Naive thymus-derived CD8-positive, alpha-beta T cell (primary cell): ENCODE measurements around the gene MPC1. TPM values are rescaled to one million over a fixed set of nuclear protein-coding genes. Genes with fewer than 3 reads are reported as not detected.

Source experiments
- ATAC-seq, 2 donors: fragments of 150-1000 bp; cut with Tn5 transposase in 1 of 2; sonication (Bioruptor Pico), chemical (Tn5 transposase) in 1 of 2; 1 replicate in 1 of 2; 2 replicates in 1 of 2; pipeline ENCODE4 v1.10.0; 2021; ENCODE audit warnings: mild to moderate bottlenecking in 2 of 2, moderate library complexity in 2 of 2
- POLR2A ChIA-PET: fragments of 350-600 bp; sonication (Branson Sonifier 250); formaldehyde crosslinking; loops from one replicate; lab custom pipeline; 2021; ENCODE audit warnings: antibody characterized with exemption; lab: Charles Lee
- DNase-seq, 10 donors: peaks; one replicate each; pipeline versions ENCODE4 v3.0.0 to v3.0.0-alpha.2; 2020 to 2022
- H3K27ac Mint-ChIP-seq, 10 donors: one replicate each; pipeline ENCODE4 v1.8.0; 2020 to 2022; ENCODE audit warnings: mild to moderate bottlenecking in 10 of 10, mixed read lengths in 10 of 10, moderate library complexity in 4 of 10, inconsistent platforms in 1 of 10
- H3K27me3 Mint-ChIP-seq, 5 donors: one replicate each; pipeline ENCODE4 v1.8.0; 2021 to 2022; ENCODE audit warnings: mixed read lengths in 5 of 5
- H3K36me3 Mint-ChIP-seq, 3 donors: one replicate each; pipeline ENCODE4 v1.8.0; 2020 to 2022; ENCODE audit warnings: mixed read lengths in 3 of 3, mild to moderate bottlenecking in 2 of 3, inconsistent platforms in 1 of 3
- H3K4me1 Mint-ChIP-seq, 4 donors: one replicate each; pipeline ENCODE4 v1.8.0; 2021 to 2022; ENCODE audit warnings: mixed read lengths in 4 of 4
- H3K4me3 Mint-ChIP-seq, 10 donors: one replicate each; pipeline ENCODE4 v1.8.0; 2020 to 2022; ENCODE audit warnings: mild to moderate bottlenecking in 10 of 10, mixed read lengths in 10 of 10, moderate library complexity in 6 of 10, inconsistent platforms in 1 of 10
- H3K9me3 Mint-ChIP-seq, 9 donors: one replicate each; pipeline ENCODE4 v1.8.0; 2020 to 2022; ENCODE audit warnings: mixed read lengths in 9 of 9, mild to moderate bottlenecking in 3 of 9, inconsistent platforms in 1 of 9, moderate library complexity in 1 of 9
- polyA plus RNA-seq, 3 donors: library from polyadenylated mRNA; unstranded; fragments of 300-500 nt; fragmentation: Illumina TruSeq; gene quantifications; one replicate each; pipeline ENCODE4 v1.2.3, GENCODE V29; 2021
- total RNA-seq, 8 experiments: library from RNA in 2 of 8; stranded (reverse) in 2 of 8; gene quantifications; one replicate each; pipeline ENCODE4 v1.2.3 and lab custom pipeline; 2021 to 2026

MPC1 gene
- total and polyA plus RNA-seq, 5 experiments from 2014 or later: 33.5 to 76.7 (median 64.1) TPM

DNA sequence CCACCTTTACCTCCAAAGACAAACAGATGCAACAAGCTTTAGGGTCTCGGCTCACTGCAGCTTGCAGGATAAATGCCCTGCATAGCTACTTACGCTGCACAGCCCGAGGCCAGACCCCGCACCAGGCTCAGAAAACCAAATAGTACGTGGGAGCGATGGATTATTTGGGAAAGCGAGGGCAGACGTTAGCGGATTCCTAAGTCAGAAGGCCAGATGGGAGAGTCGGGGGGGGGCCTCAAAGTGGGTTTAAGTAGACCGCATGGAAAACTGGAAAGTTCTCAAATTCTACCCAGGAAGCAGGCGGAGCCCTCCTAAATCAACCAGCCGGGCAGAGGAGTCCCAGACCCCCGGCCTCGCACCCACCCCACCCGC lies 40.8 kb downstream of the MPC1 start:
- H3K27me3 Mint-ChIP-seq: no peaks in the 10 kb centered on the region
- H3K4me3 Mint-ChIP-seq: peak overlapping the region; percentile 80 to 97 (median 92)
- peak overlapping the region; percentile 67 to 97 (median 91) for H3K27ac Mint-ChIP-seq
- ATAC-seq (peak; percentile 53 to 55), DNase-seq (peak in 1 of 10 donors; percentile 35)
- peaks cover 0 to 17% (median 6%) of the 10 kb centered on the region in 3 donors for H3K36me3 Mint-ChIP-seq
- peaks cover 3 to 17% (median 14%) of the 10 kb centered on the region in 4 donors for H3K4me1 Mint-ChIP-seq
- H3K9me3 Mint-ChIP-seq: no peaks in the 10 kb centered on the region
- POLR2A ChIA-PET: interaction anchor here (0.6 to 2.0 kb wide), 7 partner anchors 11 to 285 kb away, joined by 3 to 4 read pairs (median 4); partner anchors contain the start of gene RPS6KA2

DNA sequence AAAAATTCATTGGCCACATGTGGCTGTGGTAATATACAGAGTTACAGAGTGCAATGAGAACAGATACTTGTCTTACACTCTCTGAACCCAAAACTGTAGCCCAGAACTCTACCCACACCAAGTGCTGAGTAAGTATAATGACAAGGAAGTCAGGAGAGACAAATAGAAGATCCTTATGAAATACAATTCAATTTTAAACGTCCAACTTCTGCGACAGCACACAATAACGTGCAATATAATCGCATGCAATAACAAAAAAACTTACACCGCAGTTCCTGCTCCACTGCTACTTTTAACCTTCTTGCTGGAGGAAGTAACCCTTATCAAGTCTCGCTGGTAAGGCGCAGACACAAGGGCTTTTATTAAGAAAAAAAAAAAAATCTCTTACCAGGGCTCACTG lies 41.3 kb downstream of the MPC1 start:
- Mint-ChIP-seq H3K36me3 (peaks cover 0 to 22% (median 10%) of the 10 kb centered on the region in 3 donors), H3K27me3 (no peaks in the 10 kb centered on the region), H3K9me3 (no peaks in the 10 kb centered on the region), H3K4me3 (peak overlapping the region; percentile 80 to 97 (median 92)), H3K27ac (peak overlapping the region; percentile 67 to 97 (median 91)), H3K4me1 (peaks cover 3 to 17% (median 14%) of the 10 kb centered on the region in 4 donors)
- POLR2A ChIA-PET: interaction anchor here (0.6 to 2.0 kb wide), 8 partner anchors 11 to 286 kb away, joined by 3 to 4 read pairs (median 4); partner anchors contain the start of gene RPS6KA2
- ATAC-seq (peak; percentile 50 to 66), DNase-seq (peak in 5 of 10 donors; percentile 7 to 60 (median 44))

DNA sequence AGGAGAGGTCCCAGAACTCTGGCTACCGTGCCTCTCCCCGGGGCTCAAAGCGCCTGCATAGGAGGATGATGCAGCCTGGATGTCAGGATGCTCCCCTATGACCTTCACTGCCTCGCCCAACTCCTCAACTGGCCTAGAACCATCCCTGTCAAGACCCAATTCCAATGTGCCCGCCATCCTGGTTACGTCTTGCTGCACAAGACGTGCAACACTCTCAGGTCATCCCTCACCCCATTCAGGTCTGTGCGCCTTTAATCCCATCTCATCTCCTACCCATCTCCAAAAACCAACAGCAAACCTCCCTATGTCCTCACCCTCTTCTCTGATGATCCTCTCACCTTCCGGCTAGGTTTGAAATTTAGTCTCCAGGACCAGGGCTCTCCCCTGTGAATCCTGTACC lies 43.9 kb downstream of the MPC1 start:
- POLR2A ChIA-PET: no interaction called here
- DNase-seq (no peak), ATAC-seq (no peak)
- Mint-ChIP-seq H3K36me3 (peaks cover 11 to 42% (median 25%) of the 10 kb centered on the region in 3 donors), H3K4me1 (peaks cover 15 to 34% (median 24%) of the 10 kb centered on the region in 4 donors), H3K9me3 (no peaks in the 10 kb centered on the region), H3K27me3 (no peaks in the 10 kb centered on the region), H3K4me3 (no peak overlapping the region), H3K27ac (no peak overlapping the region)

DNA sequence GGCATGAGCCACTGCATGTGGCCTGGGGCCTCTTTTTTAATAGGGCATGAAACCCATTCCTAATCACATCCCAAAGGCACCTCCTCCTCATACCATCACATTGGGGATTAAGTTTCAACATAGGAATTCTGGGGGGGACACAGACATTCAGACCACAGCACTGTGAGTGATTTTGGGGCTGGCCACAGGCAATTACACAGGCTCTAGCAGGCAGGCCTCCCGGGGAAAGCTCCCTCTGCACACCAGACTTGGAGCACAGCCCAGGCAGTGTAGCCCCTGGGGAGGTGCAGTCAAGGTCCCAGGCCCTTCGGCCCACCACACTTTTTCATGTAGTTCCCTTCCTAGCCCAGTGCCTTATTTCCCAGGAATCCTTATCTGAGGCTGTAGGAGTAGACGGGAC lies 45.9 kb downstream of the MPC1 start:
- H3K27me3 Mint-ChIP-seq: no peaks in the 10 kb centered on the region
- POLR2A ChIA-PET: no interaction called here
- H3K4me1 Mint-ChIP-seq: peaks cover 6 to 51% (median 39%) of the 10 kb centered on the region in 4 donors
- peaks cover 11 to 51% (median 25%) of the 10 kb centered on the region in 3 donors for H3K36me3 Mint-ChIP-seq
- no peak for ATAC-seq
- no peak overlapping the region for H3K4me3 Mint-ChIP-seq
- H3K27ac Mint-ChIP-seq: no peak overlapping the region
- DNase-seq: no peak
- no peaks in the 10 kb centered on the region for H3K9me3 Mint-ChIP-seq

DNA sequence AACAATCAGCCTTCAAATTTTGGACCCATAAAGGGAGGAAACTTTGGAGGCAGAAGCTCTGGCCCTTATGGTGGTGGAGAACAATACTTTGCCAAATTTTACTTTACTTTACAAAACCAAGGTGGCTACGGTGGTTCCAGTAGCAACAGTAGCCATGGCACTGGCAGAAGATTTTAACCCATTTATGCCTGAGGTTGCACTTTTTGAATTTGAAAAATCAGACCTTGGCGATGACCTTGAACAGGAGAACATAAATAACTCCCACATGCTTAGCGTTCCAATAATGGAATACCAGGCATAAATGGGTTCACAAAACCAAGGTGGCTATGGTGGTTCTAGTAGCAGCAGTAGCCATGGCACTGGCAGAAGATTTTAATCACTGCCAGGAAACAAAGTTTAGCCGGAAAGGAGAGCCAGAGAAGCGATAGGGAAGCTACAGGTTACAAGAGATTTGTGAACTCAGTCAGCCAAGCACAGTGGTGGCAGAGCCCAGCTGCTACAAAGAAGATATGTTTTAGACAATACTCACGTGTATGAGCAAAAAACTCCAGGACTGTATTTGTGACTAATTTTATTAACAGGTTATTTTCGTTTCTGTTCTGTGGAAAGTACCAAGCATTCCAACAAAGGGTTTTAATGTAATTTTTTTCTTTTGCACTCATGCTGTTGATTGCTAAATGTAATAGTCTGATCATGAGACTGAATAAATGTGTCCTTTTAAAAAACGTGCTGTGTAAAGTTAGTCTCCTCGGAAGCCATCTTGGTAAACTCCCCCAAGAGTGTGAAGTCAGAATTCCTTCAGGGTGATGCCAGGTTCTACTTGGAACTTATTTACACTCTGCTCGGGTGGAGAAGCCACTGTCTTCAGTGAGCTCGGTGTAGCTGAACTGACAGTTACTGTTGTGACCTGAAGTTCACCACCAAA lies 47.1 kb downstream of the MPC1 start:
- H3K27me3 Mint-ChIP-seq: no peaks in the 10 kb centered on the region

DNA sequence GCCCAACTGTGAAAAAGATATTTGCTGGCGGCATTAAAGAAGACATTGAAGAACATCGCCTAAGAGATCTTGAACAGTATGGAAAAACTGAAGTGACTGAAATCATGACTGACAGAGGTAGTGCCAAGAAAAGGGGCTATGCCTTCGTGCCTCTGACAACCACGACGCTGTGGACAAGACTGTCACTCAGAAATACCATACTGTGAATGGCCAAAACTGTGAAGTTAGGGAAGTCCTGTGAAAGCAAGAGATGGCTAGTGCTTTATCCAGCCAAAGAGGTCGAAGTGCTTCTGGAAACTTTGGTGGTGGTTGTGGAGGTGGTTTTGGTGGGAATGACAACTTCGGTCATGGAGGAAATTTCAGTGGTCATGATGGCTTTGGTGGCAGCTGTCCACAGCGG lies 47.9 kb downstream of the MPC1 start:
- POLR2A ChIA-PET: no interaction called here
- Mint-ChIP-seq H3K4me3 (peak overlapping the region in 8 of 10 donors; percentile 15 to 79 (median 56)), H3K36me3 (peaks cover 11 to 54% (median 25%) of the 10 kb centered on the region in 3 donors), H3K27ac (peak overlapping the region in 2 of 10 donors; percentile 1 to 14), H3K27me3 (no peaks in the 10 kb centered on the region), H3K4me1 (peaks cover 5 to 52% (median 39%) of the 10 kb centered on the region in 4 donors), H3K9me3 (no peaks in the 10 kb centered on the region)
- DNase-seq (no peak), ATAC-seq (no peak)

More for the DNA sequence above, 47.1 kb downstream of the MPC1 start:
- Mint-ChIP-seq H3K36me3 (peaks cover 11 to 54% (median 25%) of the 10 kb centered on the region in 3 donors), H3K9me3 (no peaks in the 10 kb centered on the region), H3K4me1 (peaks cover 5 to 51% (median 39%) of the 10 kb centered on the region in 4 donors), H3K27ac (no peak overlapping the region), H3K4me3 (peak overlapping the region in 2 of 10 donors; percentile 31 to 58)
- no peak for DNase-seq
- ATAC-seq: no peak
- POLR2A ChIA-PET: no interaction called here

DNA sequence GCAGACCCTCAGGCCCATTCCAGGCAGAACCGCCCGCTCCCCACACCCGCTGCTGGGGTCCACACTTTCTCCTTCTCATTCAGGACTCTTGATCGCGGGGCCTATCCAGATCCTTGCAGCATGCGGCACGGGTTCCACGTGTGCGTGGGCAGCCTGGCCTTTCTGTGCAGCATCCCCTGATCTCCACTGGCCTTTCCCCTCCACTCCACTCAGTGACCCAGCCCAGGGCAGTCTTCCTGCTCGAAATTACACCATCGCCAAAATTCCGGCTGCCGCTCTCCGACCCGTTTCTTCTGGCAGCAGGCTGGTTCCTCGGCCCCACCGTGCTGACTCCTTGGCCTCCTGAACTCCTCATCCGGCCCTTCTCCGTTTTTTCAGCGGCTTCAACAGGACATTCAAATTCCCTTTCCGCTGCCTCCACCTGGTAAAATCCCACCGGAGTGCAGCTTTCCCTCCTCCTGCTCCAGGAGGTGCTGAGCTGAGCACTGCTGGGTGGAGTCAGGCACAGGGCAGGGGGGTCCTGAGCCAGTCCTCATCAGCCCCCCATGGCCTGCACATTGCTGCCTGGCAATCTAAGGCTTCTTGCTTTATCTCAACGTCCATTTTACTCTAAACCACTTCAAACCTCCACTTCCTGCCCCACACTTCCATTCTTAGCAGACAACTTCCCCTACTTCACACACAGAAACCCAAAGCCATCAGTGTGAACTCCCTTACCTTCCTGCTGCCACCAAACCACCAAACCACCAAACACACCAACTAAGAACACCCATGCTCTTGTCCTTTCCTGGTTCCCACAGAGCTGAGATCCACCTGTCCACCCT lies 49.4 kb downstream of the MPC1 start:
- DNase-seq (peak in 6 of 10 donors; percentile 9 to 65 (median 42)), ATAC-seq (peak; percentile 83 to 94)
- Mint-ChIP-seq H3K9me3 (no peaks in the 10 kb centered on the region), H3K4me3 (peak overlapping the region; percentile 38 to 81 (median 71)), H3K36me3 (peaks cover 11 to 63% (median 25%) of the 10 kb centered on the region in 3 donors), H3K27ac (peak overlapping the region in 9 of 10 donors; percentile 3 to 64 (median 38)), H3K4me1 (peaks cover 13 to 60% (median 38%) of the 10 kb centered on the region in 4 donors), H3K27me3 (no peaks in the 10 kb centered on the region)
- POLR2A ChIA-PET: no interaction called here

DNA sequence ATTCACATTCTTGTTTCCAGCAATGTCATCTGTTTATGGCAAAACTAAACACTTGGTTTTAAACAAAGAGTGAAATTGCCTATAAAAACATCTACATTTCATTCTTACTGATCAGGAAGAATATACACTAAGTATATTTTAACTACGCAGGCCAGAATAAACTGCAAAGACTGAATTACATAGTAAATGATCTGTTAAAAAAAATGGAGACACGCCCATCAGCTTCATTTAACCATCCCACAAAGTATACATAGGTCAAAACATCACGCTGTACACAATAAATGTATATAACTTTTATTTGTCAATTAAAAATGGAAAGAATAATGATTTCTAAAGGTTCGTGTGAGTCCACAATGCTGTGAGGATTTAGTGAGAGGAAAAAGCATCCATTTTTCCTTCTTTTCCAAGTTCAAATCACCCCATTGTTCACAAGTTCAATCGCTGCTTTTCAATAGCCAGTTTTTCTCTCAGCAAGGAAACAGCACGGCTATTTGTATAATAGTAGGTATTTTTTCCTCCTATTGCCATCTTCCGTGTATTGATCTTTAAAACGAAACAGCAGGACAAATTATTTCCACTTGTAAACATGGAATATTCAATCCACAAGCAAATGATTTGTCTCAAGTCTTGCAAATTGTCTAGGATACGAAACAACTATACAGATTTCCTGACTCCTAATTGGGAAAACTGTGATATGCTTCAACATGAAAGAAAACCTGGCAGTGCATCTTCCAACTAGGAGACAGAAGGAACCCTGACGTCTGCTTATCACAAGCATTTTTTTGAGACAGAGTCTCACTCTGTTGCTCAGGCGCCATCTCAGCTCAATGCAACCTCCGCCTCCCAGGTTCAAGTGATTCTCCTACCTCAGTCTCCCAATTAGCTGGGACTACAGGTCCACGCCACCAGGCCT lies 51.0 kb downstream of the MPC1 start:
- Mint-ChIP-seq H3K4me1 (peaks cover 17 to 64% (median 31%) of the 10 kb centered on the region in 4 donors), H3K36me3 (peaks cover 11 to 59% (median 21%) of the 10 kb centered on the region in 3 donors), H3K9me3 (no peaks in the 10 kb centered on the region), H3K4me3 (peak overlapping the region in 2 of 10 donors; percentile 59 to 70), H3K27ac (peak overlapping the region in 2 of 10 donors; percentile 6 to 88), H3K27me3 (no peaks in the 10 kb centered on the region)
- DNase-seq (no peak), ATAC-seq (no peak)
- POLR2A ChIA-PET: no interaction called here

DNA sequence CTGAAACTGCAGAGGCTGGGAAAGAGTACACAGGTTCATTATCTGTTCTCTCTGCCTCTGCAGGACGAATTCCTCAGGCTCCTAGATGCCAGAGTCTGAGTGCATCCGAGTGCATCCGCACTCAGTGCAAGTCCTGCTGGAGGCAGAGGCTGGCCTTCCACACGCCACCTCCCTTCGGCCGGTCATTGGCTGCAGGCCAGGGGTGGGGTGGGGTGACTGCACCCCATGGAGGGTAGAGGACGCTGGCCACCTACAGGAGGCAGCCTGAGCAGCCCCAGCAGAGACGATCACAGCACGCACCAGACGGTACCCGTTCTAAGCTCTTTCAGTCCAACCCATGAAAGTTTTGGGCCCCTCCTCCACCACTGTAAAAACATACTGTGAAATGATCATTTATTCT lies 52.1 kb downstream of the MPC1 start:
- DNase-seq: no peak
- no peak for ATAC-seq
- Mint-ChIP-seq H3K36me3 (peaks cover 10 to 58% (median 11%) of the 10 kb centered on the region in 3 donors), H3K9me3 (no peaks in the 10 kb centered on the region), H3K27me3 (no peaks in the 10 kb centered on the region), H3K4me3 (no peak overlapping the region), H3K27ac (peak overlapping the region in 1 of 10 donors; percentile 11), H3K4me1 (peaks cover 23 to 59% (median 34%) of the 10 kb centered on the region in 4 donors)
- POLR2A ChIA-PET: no interaction called here

DNA sequence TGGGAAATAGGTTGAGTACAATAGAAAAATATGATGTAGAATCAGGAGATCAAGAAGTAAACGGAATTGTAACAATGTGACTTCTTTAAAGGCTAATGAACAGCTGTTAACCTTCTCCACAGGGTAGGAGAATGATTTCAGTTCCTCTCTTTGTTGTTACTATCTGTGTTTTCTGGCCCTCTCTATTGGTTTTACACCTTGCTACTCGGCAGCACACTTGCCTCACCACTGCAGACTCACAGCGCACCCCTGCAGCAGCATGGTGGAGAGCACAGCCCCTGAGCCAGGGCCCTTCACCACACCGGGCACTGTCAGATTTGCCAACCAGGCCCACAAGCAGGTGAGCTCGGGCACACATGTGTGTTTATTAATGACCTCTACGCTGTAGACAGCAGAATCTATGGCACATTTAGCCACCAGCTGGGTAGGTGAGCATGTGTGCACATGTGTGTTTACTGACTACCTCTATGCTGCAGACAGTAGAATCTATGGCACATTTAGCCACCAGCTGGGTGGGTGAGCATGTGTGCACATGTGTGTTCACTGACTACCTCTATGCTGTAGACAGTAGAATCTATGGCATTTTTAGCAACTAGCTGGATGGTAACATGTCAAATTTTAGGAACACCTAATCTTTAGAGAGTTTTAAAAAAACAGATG lies 57.2 kb downstream of the MPC1 start:
- Mint-ChIP-seq H3K27me3 (no peaks in the 10 kb centered on the region), H3K4me1 (peaks cover 2 to 30% (median 12%) of the 10 kb centered on the region in 4 donors), H3K36me3 (peaks cover 5 to 77% (median 12%) of the 10 kb centered on the region in 3 donors), H3K9me3 (no peaks in the 10 kb centered on the region), H3K4me3 (peak overlapping the region in 1 of 10 donors; percentile 22), H3K27ac (peak overlapping the region in 1 of 10 donors; percentile 11)
- DNase-seq (no peak), ATAC-seq (no peak)
- POLR2A ChIA-PET: no interaction called here

DNA sequence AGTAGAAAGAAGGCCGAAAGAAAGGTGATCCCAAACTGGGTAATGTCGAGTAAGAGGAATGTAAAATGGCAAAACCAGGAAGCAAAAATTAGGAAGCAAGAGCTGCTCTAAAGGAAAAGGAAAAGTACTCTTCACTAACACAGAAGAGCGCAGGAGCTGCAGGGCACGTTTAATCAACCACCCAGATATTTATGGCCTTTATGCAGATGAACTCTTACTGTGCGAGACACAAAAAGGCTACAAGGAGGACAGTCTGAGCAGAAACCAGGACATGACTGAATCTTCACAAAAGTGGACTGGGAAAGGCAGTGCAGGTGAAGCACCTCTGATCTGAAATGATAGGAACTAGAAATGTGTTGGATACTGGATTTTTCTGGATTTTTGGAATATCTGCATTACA lies 59.3 kb downstream of the MPC1 start:
- ATAC-seq (no peak), DNase-seq (no peak)
- no peak overlapping the region for H3K4me3 Mint-ChIP-seq
- peak overlapping the region in 1 of 10 donors; percentile 11 for H3K27ac Mint-ChIP-seq
- no peaks in the 10 kb centered on the region for H3K27me3 Mint-ChIP-seq
- H3K36me3 Mint-ChIP-seq: peaks cover 5 to 79% (median 15%) of the 10 kb centered on the region in 3 donors
- H3K4me1 Mint-ChIP-seq: peaks cover 6 to 23% (median 9%) of the 10 kb centered on the region in 4 donors
- H3K9me3 Mint-ChIP-seq: no peaks in the 10 kb centered on the region
- POLR2A ChIA-PET: no interaction called here
